ENCODE data around the gene PHF24. TPM values are rescaled to one million over a fixed set of nuclear protein-coding genes. Genes with fewer than 3 reads are reported as not detected.

Gene PHF24
- total and polyA plus RNA-seq, 2 of the 4 experiments (the other 2 are of a cell fraction), result 0.02 TPM; not detected in 1

- CTCF ChIA-PET, result no interaction called here
- DNase-seq, result no peak
- no peak for ATAC-seq (ENCODE audit: low read depth)
- Histone ChIP-seq H3K56ac (ENCODE audit: extremely low read depth, insufficient read depth, low read length) (no peak overlapping the region), H3K9me1 (ENCODE audit: insufficient read depth, low read length) (no peaks in the 10 kb centered on the region), H2AK9ac (replicated peaks; ENCODE audit: low read depth, low read length, poor library complexity) (no peak overlapping the region), H4K5ac (ENCODE audit: low read depth, low read length) (no peak overlapping the region), H3K4me3 (ENCODE audit: insufficient read depth, low read depth, low read length) (no peak overlapping the region), H4K91ac (ENCODE audit: insufficient read depth, low read depth, low read length) (no peak overlapping the region), H3K4ac (ENCODE audit: low read depth, low read length) (no peak overlapping the region), H3K4me2 (ENCODE audit: low read depth, low read length) (no peak overlapping the region), H3K23ac (ENCODE audit: low read depth, low read length) (no peak overlapping the region), H3K36me3 (ENCODE audit: control insufficient read depth, insufficient read depth, low read length) (no peaks in the 10 kb centered on the region), H4K20me1 (ENCODE audit: insufficient read depth, low read length) (no peaks in the 10 kb centered on the region), H2BK15ac (ENCODE audit: low read depth, low read length) (no peak overlapping the region), H3K27me3 (ENCODE audit: control insufficient read depth, insufficient read depth, low read length) (peaks cover 47% of the 10 kb centered on the region), H3K9me3 (ENCODE audit: control insufficient read depth, insufficient read depth, low read length) (no peaks in the 10 kb centered on the region), H3K9ac (ENCODE audit: low read depth, low read length) (no peak overlapping the region), H3K27ac (ENCODE audit: insufficient read depth, low read length) (no peak overlapping the region), H2AK5ac (ENCODE audit: low read depth, low read length) (no peak overlapping the region), H3K14ac (replicated peaks; ENCODE audit: low read depth, low read length) (no peak overlapping the region), H2BK5ac (ENCODE audit: low read depth, low read length, poor library complexity, severe bottlenecking) (no peak overlapping the region), H2BK120ac (ENCODE audit: low read depth, low read length) (no peak overlapping the region), H3K79me1 (ENCODE audit: low read depth in 1 of 2, low read length in 2 of 2) (no peaks in the 10 kb centered on the region), H4K8ac (ENCODE audit: low read depth in 2 of 2, low read length in 2 of 2) (no peak overlapping the region), H2BK20ac (ENCODE audit: low read depth, low read length) (no peak overlapping the region), H3K4me1 (ENCODE audit: control insufficient read depth, insufficient read depth, low read length) (no peaks in the 10 kb centered on the region), H2AFZ (replicated peaks; ENCODE audit: low read length, poor library complexity) (no peak overlapping the region), H3K18ac (ENCODE audit: low read depth, low read length) (no peak overlapping the region)
- in situ Hi-C loops (cut with MboI; ENCODE audit: low sequenced_read_pairs) (no loop called here), dilution Hi-C loops (cut with HindIII; ENCODE audit: low sequenced_read_pairs, unreplicated experiment) (no loop called here), intact Hi-C loops (cut with micrococcal nuclease) (loop anchor here (10.0 kb wide), 1 partner anchor 210 kb away; no protein-coding TSS in a partner anchor)
- no peak for TF ChIP-seq MAZ (IDR thresholded peaks at IDR 0.05; ENCODE audit: borderline replicate concordance, low read depth, low read length)
- no peak for TF ChIP-seq ELK1 (IDR thresholded peaks at IDR 0.05; ENCODE audit: borderline replicate concordance, low read depth, low read length)
- no peak for TF ChIP-seq RCOR1 (IDR thresholded peaks at IDR 0.05; ENCODE audit: insufficient replicate concordance, low read length)
- TF ChIP-seq BHLHE40 (IDR thresholded peaks at IDR 0.05; ENCODE audit: low read depth, low read length), result no peak
- TF ChIP-seq NFE2L2 (IDR thresholded peaks at IDR 0.05; ENCODE audit: low read depth, low read length), result no peak
- no peak for TF ChIP-seq CTCF (conservative IDR thresholded peaks at IDR 0.05; ENCODE audit: low read depth, low read length)
- TF ChIP-seq RAD21 (IDR thresholded peaks at IDR 0.05; ENCODE audit: low read length), result no peak
- TF ChIP-seq CEBPB (IDR thresholded peaks at IDR 0.05; ENCODE audit: low read depth, low read length), result no peak
- TF ChIP-seq FOS (IDR thresholded peaks at IDR 0.05; ENCODE audit: low read depth, low read length), result no peak
- no peak for TF ChIP-seq USF2 (IDR thresholded peaks at IDR 0.05; ENCODE audit: low read depth, low read length)
- no peak for TF ChIP-seq MXI1 (IDR thresholded peaks at IDR 0.05; ENCODE audit: borderline replicate concordance, low read depth, low read length)
- no peak for TF ChIP-seq SMC3 (IDR thresholded peaks at IDR 0.05; ENCODE audit: low read depth, low read length)
- no peak for TF ChIP-seq MAFK (IDR thresholded peaks at IDR 0.05; ENCODE audit: low read depth, low read length)
- no peak for TF ChIP-seq POLR2A (IDR thresholded peaks at IDR 0.05; ENCODE audit: low read depth, low read length)
- TF ChIP-seq CHD1 (IDR thresholded peaks at IDR 0.05; ENCODE audit: low read depth, low read length), result no peak
- TF ChIP-seq RFX5 (IDR thresholded peaks at IDR 0.05; ENCODE audit: low read depth, low read length), result no peak
- BruUV-seq (replicated peaks), result no TSS peak
- WGBS, 2 experiments (ENCODE audit: extremely low coverage in 2 of 2, insufficient read length in 1 of 2), result 42% methylated on average over 2 of the region's 3 CpGs; no CpG with 5 or more reads in 1 of the 2 experiments
- POLR2A ChIA-PET (ENCODE audit: unreplicated experiment), result no interaction called here
Observed at GRCh38 chr9:34964458-34964857, 6.4 kb downstream of the PHF24 start.
